Measurements from ENCODE around the gene RTN4RL1. TPM values are rescaled to one million over a fixed set of nuclear protein-coding genes. Genes with fewer than 3 reads are reported as not detected.

Gene RTN4RL1
- polyA plus RNA-seq, 1 donor (not counting 4 experiments of a cell fraction or from before 2014, with no cell fraction given) = 2.3 TPM

DNA sequence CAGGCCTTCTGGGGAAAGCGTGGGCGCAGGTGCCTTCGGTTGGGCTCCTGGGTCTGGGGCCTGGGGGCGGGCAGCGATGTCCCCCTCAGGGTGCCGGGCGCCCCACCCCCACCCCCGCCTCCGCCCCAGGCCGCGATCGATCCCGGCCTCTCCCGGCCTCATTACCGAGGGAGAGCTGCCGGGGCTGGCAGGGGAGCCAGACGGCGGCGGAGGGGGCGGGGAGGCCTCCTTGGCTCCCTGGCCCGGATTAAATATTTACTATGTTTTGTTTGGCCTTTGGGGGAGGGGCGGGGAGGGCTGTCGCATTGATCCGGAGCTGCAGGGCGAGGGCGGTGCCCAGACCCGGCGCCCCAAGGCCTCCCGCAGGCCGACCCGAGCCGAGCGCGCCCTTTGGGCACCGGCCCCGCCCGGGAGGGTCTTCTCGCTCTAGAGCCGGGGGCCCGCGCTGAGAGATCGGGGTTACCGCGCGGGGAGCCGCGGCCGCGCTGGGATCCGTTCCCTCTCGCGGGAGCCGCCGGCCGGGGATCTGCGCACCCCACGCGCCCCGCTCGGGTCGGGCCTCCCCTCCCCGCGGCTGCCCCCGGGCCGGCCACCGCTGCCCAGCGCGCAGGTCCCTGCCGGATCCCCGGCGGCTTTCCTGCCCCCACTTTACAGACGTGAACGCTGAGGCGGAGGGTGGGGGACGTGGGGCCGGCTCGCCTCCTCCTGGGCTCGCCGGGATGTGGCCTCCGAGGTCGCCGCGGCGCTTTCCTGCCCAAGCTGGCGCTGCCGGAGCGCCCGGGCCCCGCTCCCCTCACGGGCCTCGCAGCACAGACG lies 27.0 kb downstream of the RTN4RL1 start:
- H4K20me1 ChIP-seq (ENCODE audit: control insufficient read depth, extremely low read depth, insufficient read depth, low read length) = no peaks in the 10 kb centered on the region
- H3K27me3 ChIP-seq (ENCODE audit: control insufficient read depth, extremely low read depth, insufficient read depth, low read length) = no peaks in the 10 kb centered on the region
- TF ChIP-seq CTCF (optimal IDR thresholded peaks at IDR 0.05 in 1 of 3, IDR thresholded peaks at IDR 0.05 in 1 of 3, conservative IDR thresholded peaks at IDR 0.05 in 1 of 3; ENCODE audit: extremely low read depth in 1 of 3, insufficient read depth in 2 of 3, low read length in 3 of 3) = no peak
- TF ChIP-seq EZH2 (IDR thresholded peaks at IDR 0.05; ENCODE audit: low read length) = no peak
- H3K9me3 ChIP-seq (ENCODE audit: control insufficient read depth, low read depth, low read length) = no peaks in the 10 kb centered on the region
- no peak overlapping the region for H3K4me3 ChIP-seq (ENCODE audit: control insufficient read depth in 2 of 3, extremely low read depth in 1 of 3, insufficient read depth in 2 of 3, low read depth in 1 of 3, low read length in 3 of 3)
- H3K4me1 ChIP-seq (ENCODE audit: control insufficient read depth, extremely low read depth, insufficient read depth, low read length) = peaks cover 21% of the 10 kb centered on the region
- H3K79me2 ChIP-seq (ENCODE audit: control insufficient read depth, insufficient read depth, low read length) = no peaks in the 10 kb centered on the region
- H2AFZ ChIP-seq (ENCODE audit: control insufficient read depth, low read length) = no peak overlapping the region
- no peaks in the 10 kb centered on the region for H3K9me1 ChIP-seq (ENCODE audit: control insufficient read depth, extremely low read depth, insufficient read depth, low read length)
- DNase-seq (ENCODE audit: low read depth, low spot score) (no peak), FAIRE-seq (no peak)
- H3K9ac ChIP-seq (ENCODE audit: control insufficient read depth, extremely low read depth, insufficient read depth, low read length) = no peak overlapping the region
- no peak overlapping the region for H3K27ac ChIP-seq (ENCODE audit: control insufficient read depth, insufficient read depth, low read length)
- no peak overlapping the region for H3K4me2 ChIP-seq (ENCODE audit: control insufficient read depth, extremely low read depth, insufficient read depth, low read depth, low read length)
- no peaks in the 10 kb centered on the region for H3K36me3 ChIP-seq (ENCODE audit: control insufficient read depth in 2 of 2, extremely low read depth in 1 of 2, insufficient read depth in 2 of 2, low read length in 2 of 2)
- dilution Hi-C loops (cut with MboI; ENCODE audit: extremely low pct_ligation_motif_present, low sequenced_read_pairs) = no loop called here

- FAIRE-seq (peak; percentile 86), DNase-seq (ENCODE audit: low read depth, low spot score) (peak; percentile 88)
- Histone ChIP-seq H3K9me3 (ENCODE audit: control insufficient read depth, low read depth, low read length) (no peaks in the 10 kb centered on the region), H3K9ac (ENCODE audit: control insufficient read depth, extremely low read depth, insufficient read depth, low read length) (no peak overlapping the region), H3K27ac (ENCODE audit: control insufficient read depth, insufficient read depth, low read length) (no peak overlapping the region), H3K4me1 (ENCODE audit: control insufficient read depth, extremely low read depth, insufficient read depth, low read length) (peaks cover 17% of the 10 kb centered on the region), H3K9me1 (ENCODE audit: control insufficient read depth, extremely low read depth, insufficient read depth, low read length) (no peaks in the 10 kb centered on the region), H3K4me2 (ENCODE audit: control insufficient read depth, extremely low read depth, insufficient read depth, low read depth, low read length) (peak overlapping the region; percentile 1), H3K4me3 (ENCODE audit: control insufficient read depth in 2 of 3, extremely low read depth in 1 of 3, insufficient read depth in 2 of 3, low read depth in 1 of 3, low read length in 3 of 3) (no peak overlapping the region), H4K20me1 (ENCODE audit: control insufficient read depth, extremely low read depth, insufficient read depth, low read length) (no peaks in the 10 kb centered on the region), H2AFZ (ENCODE audit: control insufficient read depth, low read length) (no peak overlapping the region), H3K36me3 (ENCODE audit: control insufficient read depth in 2 of 2, extremely low read depth in 1 of 2, insufficient read depth in 2 of 2, low read length in 2 of 2) (no peaks in the 10 kb centered on the region), H3K79me2 (ENCODE audit: control insufficient read depth, insufficient read depth, low read length) (no peaks in the 10 kb centered on the region), H3K27me3 (ENCODE audit: control insufficient read depth, extremely low read depth, insufficient read depth, low read length) (no peaks in the 10 kb centered on the region)
- dilution Hi-C loops (cut with MboI; ENCODE audit: extremely low pct_ligation_motif_present, low sequenced_read_pairs) = no loop called here
- no peak for TF ChIP-seq EZH2 (IDR thresholded peaks at IDR 0.05; ENCODE audit: low read length)
- no peak for TF ChIP-seq CTCF (optimal IDR thresholded peaks at IDR 0.05 in 1 of 3, IDR thresholded peaks at IDR 0.05 in 1 of 3, conservative IDR thresholded peaks at IDR 0.05 in 1 of 3; ENCODE audit: extremely low read depth in 1 of 3, insufficient read depth in 2 of 3, low read length in 3 of 3)
Measured at GRCh38 chr17:1997289-1997926, 27.7 kb downstream of the RTN4RL1 start.

Data from keratinocyte (primary cell).